SIG-M5 treated with dmso at 0.1 percent for 504 hours (cell line): ENCODE data around the gene EHMT1.

ENCODE experiments used
- DNase-seq: peaks from one replicate; lab custom pipeline; 2025; ENCODE audit not compliant: unreplicated experiment; lab: John Stamatoyannopoulos, UW

The EHMT1 gene

DNA sequence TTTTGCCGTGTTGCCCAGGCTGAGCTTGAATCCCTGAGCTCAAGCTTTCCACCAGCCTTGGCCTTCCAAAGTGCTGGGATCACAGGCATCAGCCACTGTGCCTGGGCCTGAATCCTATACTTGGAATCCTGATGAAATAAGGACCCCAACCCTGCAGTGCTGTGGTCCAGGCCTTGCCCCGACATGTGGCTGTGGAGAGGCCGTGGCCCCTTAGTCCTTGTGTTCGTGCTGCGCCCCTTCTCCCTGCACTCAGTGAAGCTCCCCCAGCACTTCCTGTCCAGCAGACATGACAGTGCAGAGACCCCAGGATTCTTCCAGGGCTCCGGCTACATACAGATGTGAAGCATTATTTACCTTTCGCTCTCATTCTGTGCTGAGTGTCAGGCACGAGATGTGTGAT is 52.9 kb downstream of the EHMT1 start:
- DNase-seq, result no peak

DNA sequence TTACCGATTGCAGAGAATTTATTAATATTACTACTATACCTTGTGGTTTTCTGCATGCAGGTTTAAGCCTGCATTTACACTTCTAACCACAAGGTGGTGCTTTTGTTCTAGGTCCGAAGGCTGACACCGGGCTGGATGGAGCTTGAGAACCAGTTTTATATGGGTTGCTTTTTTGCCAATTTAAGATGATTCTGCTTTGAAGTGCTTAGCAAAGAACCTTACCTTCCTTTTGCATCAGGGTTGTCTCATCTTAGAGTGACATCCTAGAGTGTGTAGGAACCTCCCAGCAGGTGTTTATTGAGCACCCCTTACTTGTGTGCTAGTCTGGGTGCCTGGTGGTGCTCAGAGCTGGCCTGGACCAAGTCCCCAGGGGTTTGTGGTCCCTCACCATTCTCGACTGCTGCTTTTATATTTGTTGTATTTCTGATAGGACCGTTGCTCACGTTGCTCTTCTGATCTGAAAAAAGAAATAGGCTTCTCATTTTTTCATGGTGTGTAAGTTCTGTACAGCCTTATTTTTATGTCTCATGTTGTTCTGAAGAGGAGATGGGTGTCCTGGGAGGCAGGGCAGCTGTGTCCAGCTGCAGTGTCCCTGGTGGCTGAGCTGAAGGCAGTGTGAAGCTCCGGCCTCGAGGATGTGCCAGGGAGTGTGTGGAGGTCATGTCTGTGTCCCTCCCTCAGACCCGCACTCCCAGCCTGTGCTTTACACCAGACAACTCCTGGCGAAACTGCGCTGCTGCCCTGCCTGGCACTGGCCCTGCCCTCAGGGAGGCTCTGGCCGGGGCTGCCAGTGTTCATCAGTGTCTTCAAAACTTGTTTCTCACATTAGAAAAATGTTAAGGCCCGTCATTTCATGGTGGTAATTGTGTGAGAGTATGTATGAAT is 54.3 kb downstream of the EHMT1 start:
- peak; percentile 47 for DNase-seq

DNA sequence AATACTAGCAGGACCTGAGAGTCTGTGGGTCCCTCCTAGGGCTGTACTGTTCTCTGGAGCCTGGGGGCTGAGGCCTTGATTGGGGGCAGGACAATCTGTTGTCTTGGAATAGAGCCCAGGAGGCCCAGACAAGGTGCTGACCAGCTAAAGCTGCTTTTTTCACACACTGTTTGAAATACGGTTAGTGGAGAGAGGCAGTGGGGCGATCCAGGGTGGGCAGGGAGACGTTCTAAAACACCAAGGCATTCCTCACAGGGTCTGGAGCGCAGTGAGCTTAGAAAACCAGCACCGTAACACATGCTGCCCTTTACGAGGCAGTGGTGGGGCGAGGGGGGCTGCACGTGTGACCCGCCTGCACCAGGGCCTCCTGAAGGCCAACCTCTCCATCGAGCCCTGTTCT is 55.1 kb downstream of the EHMT1 start:
- DNase-seq, result no peak

DNA sequence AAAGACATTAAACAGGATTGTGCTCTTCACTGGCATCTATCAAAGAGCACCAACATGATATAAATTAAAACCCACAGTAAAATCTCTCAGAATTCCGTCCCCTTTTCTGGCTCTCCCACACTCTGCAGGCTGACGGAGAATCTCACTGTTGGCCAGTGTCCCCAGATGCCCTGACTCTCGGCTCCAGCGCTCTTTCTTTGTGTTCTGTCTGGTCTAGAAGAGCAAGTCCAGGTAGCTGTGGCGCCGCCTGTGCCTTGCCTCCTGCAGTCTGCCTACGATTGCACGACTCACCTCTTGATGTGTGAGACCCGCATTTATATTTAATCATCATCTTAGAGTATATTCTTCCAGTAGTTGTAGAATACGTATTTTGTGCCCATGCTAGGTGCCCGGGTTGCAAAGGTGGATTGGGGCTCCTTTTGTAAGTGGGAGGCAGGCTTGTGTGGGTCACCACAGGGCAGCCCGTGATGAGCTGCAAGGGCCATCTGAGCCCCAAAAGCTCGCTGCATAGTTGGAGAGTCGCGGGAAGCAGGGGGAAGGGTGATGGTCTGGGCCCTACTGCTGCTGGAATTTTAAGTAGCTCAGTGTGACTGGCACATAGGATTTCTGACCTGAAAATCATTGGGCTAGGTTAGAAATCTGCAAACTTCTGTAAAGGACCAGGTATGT is 55.6 kb downstream of the EHMT1 start:
- no peak for DNase-seq

DNA sequence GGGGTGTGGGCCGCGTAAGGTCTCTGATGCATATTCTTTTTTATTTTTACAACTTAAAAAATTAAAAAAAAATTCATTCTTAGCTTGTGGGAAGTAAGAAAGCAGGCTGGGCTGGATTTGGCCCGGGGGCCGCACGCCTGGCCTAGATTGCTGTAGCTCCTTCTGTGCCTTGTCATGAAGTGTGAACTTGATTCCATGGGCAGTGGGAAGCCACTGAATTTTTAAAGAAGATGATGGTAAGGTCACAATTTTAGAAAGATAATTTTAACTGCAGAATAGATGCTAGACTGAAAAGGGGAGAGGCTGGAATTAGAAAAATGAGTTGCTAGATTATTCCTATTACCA is 56.1 kb downstream of the EHMT1 start:
- no peak for DNase-seq

DNA sequence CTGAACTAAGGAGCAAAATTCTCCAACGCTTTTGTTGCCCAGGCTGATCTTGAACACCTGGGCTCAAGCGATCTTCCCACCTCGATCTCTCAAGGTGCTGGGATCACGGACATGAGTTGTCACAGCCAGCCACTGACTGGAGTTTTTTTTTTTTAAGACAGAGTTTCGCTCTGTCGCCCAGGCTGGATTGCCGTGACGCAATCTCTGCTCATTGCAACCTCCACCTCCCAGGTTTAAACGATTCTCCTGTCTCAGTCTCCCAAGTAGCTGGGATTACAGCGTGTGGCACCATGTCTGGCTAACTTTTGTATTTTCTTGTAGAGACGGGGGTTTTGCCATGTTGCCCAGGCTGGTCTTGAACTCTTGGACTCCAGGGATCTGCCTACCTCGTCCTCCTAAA is 58.2 kb downstream of the EHMT1 start:
- no peak for DNase-seq

DNA sequence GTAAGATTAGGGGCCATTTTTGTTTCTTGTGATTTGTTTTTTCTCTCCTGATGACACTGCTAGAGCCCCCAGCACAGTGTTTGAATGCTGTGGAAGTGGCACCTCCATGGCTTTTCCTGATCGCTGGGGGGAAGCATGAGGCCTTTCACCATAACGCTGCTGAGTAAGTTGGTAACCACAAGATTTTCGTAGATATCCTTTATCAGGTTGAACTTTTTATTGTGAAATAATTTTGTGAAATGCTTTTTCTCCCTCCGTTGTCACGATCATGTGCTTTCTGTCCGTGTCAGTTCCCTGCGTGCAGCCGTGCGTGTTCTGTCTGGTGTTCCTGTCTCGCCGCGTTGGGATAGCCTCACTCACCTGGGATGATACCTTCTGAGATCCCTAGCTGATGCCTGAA is 59.4 kb downstream of the EHMT1 start:
- DNase-seq, result peak; percentile 24

DNA sequence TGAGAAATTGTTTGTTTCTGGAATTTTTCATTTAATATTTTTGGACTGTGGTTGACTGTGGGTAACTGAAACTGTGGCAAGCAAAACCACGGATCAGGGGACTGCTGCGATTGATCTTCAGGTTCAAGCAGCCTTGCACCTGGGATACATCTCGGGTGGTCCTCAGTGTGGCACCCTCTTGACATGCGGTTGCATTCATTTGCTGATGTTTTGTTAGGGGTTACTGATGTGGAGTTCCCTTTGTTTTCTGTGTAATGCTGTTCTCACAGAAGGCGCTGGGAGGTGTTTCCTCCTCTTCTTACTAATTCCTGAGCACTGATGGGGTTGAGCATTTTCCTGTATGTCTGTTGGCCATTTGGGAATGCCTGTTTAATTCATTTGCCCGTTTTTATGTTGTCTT is 60.4 kb downstream of the EHMT1 start:
- DNase-seq, result no peak

DNA sequence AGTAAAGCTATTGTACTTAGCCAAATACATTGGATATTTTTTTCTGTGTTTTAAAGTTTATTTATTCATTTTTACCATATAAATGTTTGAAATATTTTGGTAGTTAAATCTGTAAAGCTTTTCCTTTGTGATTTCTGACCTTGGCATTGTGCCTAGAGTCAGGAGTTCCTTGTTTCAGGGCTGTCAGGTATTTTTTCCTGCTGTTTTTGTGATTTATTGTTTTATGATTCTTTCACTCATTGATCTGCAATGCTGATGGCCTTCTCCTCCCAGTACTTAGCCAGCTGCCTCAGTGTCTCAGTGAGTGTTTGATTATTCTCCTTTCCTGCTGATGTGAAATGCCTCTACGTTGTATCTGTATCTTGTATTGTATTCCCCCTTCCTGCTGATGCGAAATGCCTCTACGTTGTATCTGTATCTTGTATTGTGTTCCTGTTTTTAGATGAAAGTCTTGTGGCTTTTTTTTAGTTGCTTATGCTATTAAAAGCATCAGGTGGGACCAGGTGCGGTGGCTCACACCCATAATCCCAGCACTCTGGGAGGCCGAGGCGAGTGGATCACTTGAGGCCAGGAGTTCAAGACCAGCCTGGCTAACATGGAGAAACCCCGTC is 61.0 kb downstream of the EHMT1 start:
- DNase-seq, result no peak

DNA sequence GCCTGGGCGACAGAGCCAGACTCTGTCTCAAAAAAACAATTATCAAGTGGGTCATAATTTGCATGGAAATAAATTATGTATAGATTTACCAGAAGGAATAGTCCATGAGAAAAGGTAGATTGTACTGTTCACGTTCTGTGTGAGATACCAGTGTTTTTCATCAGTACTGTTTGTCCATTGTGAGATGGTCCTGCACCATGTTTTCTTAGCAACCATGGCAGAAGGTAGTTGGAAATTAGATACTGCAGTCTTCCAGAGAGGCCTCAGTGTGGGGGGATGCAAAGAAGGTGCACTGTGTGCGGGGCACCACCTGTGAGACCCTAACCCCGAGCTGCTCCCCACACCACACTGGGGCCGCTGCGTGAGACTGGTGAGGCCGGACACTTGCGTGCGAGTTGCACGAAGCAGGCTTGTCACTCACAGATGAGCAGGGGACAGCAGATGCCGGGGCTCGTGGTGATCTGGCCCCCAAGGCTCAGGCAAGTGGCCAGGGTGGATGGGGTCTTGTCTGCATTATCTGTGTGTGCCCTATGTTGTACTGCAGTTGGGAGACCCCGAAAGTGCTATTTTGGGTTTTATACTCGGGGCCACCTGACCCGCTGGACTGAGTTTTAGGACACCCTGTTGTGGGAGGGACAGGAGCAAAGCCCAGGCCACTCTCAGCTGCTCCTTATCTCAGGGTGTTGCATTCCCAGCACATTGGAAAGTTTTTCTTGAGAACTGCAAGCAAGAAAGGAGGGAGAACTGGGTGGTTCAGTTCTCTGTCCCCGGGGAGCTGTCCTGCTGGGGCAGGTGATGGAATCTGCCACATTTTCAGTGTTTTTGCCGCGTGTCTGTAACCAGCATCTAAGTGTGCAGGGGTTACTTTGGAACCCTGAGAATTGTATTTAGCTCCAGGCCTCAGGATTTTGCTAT is 61.9 kb downstream of the EHMT1 start:
- DNase-seq, result no peak

DNA sequence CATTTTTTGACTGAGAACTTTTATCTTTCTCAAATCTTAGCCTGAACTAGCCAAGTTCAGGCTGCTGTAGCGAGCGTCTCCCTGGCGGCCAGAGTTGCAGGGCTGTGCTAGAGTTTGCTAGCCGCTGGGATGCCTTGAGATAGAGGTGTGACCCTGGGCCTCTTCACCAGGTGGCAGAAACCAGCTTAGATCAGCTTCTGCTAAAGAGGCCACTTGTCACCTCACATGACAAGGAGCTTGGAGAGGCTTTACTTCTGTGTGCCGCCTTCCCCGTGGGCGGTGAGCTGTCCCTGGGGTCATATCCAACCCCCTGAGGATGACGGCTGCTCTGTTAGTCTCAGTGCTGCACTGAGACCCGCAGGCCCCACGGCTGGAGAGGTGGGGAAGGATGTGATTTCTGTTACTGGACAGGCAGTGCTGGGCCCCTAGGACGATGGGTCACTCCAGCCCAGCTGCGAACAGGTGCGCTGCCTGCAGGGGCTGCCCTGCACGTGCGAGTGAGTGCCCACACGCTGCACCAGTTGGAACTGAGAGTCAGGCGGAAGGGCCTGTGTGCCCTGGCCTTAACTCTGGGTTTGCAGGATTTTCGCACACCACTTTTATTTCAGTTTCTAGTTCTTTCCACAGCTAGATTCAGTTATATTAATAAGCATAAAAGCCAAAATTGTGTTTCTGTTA is 63.8 kb downstream of the EHMT1 start:
- no peak for DNase-seq

DNA sequence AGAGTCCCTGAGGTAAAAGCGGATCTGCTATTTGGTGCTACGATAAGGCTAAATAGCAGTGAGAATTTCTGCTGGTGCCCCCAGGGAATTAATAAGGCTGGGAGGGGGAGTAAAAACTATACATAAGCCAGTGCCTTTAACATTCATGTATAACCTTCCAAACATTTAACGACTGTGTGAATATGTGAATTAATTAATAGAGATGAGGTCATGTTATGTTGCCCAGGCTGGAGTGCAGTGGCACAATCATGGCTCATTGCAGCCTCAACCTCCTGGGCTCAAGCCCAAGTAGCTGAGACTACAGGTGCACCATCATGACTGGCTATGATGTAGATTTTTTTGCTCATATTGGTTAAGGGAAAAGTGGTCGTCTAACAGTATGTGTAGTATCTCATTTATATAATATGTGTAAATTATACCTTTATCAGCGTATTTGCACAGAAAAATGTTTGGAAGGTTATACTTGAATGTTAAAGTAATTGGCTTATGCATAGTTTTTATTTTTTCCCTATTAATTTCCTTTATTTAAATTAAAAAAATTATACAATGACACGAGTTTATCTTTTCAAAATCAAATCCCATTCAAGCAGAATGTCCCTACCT is 64.6 kb downstream of the EHMT1 start:
- DNase-seq, result no peak

DNA sequence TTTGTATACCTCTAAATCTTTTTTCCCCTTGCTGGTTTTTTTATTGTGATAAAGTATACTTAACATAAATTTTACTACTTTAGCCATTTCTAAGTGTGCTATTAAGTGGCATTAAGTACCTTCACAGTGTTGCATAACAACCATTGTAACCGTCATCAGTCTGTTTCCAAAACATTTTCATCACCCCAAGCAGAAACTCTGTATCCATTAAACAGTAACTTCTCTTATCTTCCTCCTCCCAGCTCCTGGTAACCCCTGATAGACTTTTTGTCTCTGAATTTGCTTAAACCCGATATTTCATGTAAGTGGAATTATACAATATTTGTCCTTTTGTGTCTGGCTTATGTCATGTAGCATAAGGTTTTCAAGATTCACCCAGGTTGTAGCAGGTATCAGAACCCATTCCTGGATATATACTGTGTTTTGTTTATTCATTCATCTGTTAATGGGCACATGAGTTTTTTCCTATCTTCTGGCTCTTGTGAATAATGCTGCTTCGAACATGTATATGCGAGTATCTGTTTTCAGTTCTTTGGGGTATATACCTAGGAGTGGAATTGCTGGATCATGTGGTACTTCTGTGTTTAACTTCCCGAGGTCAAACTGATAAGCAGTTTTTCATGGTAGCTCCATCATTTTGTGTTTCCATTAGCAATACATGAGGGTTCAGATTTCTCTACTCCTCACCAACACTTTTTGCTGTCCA is 66.4 kb downstream of the EHMT1 start:
- no peak for DNase-seq

DNA sequence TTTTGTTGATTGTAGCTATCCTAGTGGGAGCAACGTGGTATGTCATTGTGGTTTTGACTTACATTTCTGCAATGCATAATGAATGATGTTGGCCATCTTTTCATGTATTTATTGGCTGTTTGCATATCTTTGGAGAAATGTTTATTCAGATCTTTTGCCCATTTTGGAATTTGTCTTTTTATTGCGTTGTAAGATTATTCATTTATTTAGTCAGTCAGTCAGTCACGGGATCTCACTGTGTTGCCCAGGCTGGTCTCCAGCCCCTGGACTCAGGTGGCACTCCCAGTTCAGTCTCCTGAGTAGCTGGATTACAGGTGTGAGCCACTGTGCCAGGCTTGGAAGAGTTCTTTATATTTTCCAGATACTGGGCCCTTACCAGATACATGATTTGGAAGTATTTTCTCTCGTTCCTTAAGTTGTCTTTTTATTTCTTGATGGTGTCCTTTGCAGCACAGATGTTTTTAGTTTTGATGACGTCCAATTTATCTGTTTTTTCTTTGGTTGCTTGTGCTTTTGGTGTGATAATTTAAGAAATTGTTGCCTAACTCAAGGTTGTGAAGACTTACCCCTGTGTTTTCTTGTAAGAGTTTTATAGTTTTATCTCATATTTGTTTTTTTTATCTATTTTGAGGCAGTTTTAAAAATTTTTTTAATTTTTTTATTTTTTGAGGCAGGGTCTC is 67.1 kb downstream of the EHMT1 start:
- no peak for DNase-seq

DNA sequence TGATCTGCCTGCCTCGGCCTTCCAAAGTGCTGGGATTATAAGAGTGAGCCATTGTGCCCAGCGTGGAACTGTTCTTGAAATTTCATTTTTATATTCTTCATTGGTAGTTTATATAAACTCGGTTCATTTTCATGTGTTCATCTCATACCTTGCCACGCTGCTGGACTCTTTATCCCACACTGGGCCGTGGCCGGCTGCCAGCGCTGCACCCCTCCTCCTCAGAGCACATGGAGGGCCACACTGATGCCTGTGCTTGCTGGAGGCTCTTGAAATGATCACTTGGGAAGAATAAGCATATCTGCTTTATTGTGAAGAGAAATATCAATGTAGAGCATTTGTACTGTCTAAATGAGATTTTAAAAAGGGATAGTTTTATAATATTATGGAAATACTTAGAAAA is 69.5 kb downstream of the EHMT1 start:
- no peak for DNase-seq

DNA sequence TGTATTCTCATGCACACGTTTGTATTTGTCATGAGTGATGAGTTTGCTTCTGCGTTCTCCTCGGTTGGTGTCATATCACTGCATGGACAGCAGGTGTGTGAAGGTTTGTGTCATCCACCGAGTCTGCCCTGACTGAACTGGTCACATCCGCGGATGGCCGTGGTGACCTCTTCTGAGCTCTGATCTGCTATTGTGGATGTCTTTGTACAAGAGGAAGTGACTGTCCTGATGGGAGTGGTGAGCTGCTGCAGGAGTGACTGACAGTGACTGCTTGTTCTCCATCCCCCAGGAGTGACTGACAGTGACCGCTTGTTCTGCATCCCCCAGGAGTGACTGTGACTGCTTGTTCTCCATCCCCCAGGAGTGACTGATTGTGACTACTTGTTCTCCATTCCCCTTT is 69.9 kb downstream of the EHMT1 start:
- no peak for DNase-seq

DNA sequence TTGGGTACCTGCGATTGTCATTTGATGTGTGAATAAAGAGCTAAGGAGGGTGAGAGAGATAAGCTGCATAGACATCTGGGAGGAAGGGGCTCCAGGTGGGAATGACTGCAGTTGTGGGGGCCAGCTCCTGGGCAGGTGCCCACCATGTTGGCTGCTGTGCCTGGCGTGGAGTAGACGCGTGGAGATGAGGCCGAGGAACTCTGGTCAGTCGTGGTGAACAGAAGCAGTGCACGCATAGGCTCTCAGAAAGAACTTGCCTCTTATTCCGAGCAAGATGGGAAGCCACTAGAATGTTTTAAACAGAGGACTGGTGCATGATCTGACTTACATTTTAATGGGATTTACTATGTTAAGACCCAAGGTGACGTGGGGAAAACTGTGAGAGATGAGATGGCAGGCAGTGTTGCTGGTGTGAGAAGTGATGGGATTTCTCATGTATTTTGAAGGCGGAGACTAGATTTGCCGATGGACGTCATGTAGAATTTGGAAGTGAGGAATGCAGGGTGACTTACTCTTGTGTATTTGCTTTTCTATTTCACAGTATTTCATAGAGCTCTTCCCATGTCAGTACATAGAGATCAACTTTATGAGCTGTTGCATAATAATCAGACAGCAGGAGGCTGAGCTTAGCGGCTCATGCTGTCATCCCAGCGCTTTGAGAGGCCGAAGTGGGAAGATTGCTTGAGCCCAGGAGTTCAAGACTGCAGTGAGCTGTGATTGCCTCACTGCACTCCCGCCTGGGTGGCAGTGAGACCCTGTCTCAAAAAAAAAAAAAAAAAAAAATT is 71.1 kb downstream of the EHMT1 start:
- peak; percentile 78 for DNase-seq

DNA sequence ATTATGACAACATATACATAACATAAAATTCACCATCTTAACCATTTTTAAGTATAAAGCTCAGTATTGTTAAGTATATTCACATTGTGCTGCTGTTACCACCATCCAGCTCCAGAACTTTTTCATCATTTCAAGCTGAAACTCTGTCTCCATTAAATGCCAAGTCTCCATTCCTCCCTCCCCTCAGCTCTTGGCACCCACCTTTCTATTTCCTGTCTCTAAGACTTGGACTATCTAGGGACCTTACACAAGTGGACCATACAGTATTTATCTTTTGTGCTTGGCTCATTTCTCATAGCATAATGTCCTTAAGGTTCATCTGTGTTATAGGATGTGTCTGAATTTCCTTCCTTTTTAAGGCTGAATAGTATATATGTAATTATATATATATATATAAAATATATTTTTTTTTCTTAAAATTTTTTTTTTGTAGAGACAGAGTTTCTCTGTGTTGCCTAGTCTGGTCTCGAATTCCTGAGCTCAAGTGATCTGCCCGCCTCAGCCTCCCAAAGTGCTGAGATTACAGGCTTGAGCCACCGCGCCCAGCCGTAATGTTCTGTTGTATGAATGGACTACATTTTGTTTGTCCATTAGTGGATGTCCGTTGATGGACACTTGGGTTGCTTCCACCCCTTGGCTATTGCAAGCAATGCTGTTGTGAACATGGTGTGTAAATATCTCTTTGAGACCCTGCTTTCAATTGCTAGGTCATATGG is 72.3 kb downstream of the EHMT1 start:
- DNase-seq, result no peak
